HFFc6 (cell line): ENCODE data around the gene CENPC. TPM values are rescaled to one million over a fixed set of nuclear protein-coding genes. Genes with fewer than 3 reads are reported as not detected.

Source experiments
- DNase-seq: peaks from one replicate; pipeline ENCODE4 v3.0.0-alpha.2; 2018
- H3K27ac Mint-ChIP-seq: 2 replicates; pipeline ENCODE4 v1.8.0; 2020; ENCODE audit warnings: mild to moderate bottlenecking, mixed read lengths
- H3K27me3 Mint-ChIP-seq: 2 replicates; pipeline ENCODE4 v1.8.0; 2021; ENCODE audit warnings: mild to moderate bottlenecking, moderate library complexity, mixed read lengths; ENCODE audit not compliant: insufficient read depth
- H3K36me3 Mint-ChIP-seq: 2 replicates; pipeline ENCODE4 v1.8.0; 2021; ENCODE audit warnings: low read depth, mixed read lengths
- H3K4me1 Mint-ChIP-seq: 2 replicates; pipeline ENCODE4 v1.8.0; 2020; ENCODE audit warnings: low read depth, mixed read lengths
- H3K4me3 Mint-ChIP-seq: 2 replicates; pipeline ENCODE4 v1.8.0; 2020; ENCODE audit warnings: mild to moderate bottlenecking, moderate library complexity, mixed read lengths
- H3K9me3 Mint-ChIP-seq: 2 replicates; pipeline ENCODE4 v1.8.0; 2020; ENCODE audit warnings: mild to moderate bottlenecking, mixed read lengths
- CTCF ChIP-seq: fragments of 200-600 bp; sonication (generic); IDR thresholded peaks from 2 replicates; pipeline ENCODE4 v1.5.0; 2021; ENCODE audit warnings: antibody characterized with exemption, mild to moderate bottlenecking
- total RNA-seq, 6 experiments: library from RNA; stranded (reverse); fragmentation: NEBNext Ultra II Directional; extraction: Animal tissue kit (Norgen Biotek cat#: 25700); gene quantifications; 2 replicates in 1 of 6; 3 replicates in 5 of 6; pipeline ENCODE4 v1.2.3, GENCODE V29; 2021

CENPC gene
- total RNA-seq, 6 experiments from 2014 or later, result 8.0 to 9.4 (median 9.0) TPM

GRCh38 chr4:67466751-67467150 lies 78.6 kb downstream of the CENPC start:
- TF ChIP-seq CTCF, result no peak
- H3K27me3 Mint-ChIP-seq, result no peaks in the 10 kb centered on the region

GRCh38 chr4:67465763-67466052 lies 79.6 kb downstream of the CENPC start:
- H3K4me3 Mint-ChIP-seq, result no peak overlapping the region
- TF ChIP-seq CTCF, result no peak
- H3K27me3 Mint-ChIP-seq, result no peaks in the 10 kb centered on the region
- H3K9me3 Mint-ChIP-seq, result no peaks in the 10 kb centered on the region
- DNase-seq, result no peak
- H3K36me3 Mint-ChIP-seq, result peaks cover 3% of the 10 kb centered on the region; the same call in 1 of the 2 replicates
- H3K4me1 Mint-ChIP-seq, result peaks cover 10% of the 10 kb centered on the region; the same call in 1 of the 2 replicates
- H3K27ac Mint-ChIP-seq, result no peak overlapping the region

More at GRCh38 chr4:67466751-67467150, 78.6 kb downstream of the CENPC start:
- peaks cover 8% of the 10 kb centered on the region; the same call in 1 of the 2 replicates for H3K36me3 Mint-ChIP-seq
- H3K27ac Mint-ChIP-seq, result peak overlapping the region; percentile 13; the same call in 1 of the 2 replicates
- peaks cover 8% of the 10 kb centered on the region; the same call in 1 of the 2 replicates for H3K4me1 Mint-ChIP-seq
- no peak for DNase-seq
- no peaks in the 10 kb centered on the region for H3K9me3 Mint-ChIP-seq
- no peak overlapping the region for H3K4me3 Mint-ChIP-seq

- Mint-ChIP-seq H3K4me1 (peaks cover 15% of the 10 kb centered on the region; the same call in 1 of the 2 replicates), H3K4me3 (no peak overlapping the region), H3K27ac (peak overlapping the region; percentile 12; the same call in 1 of the 2 replicates), H3K27me3 (no peaks in the 10 kb centered on the region), H3K36me3 (no peaks in the 10 kb centered on the region), H3K9me3 (no peaks in the 10 kb centered on the region)
- DNase-seq, result peak; percentile 10
- no peak for TF ChIP-seq CTCF
These were observed 80.1 kb downstream of the CENPC start for GRCh38 chr4:67465032-67465762.

- H3K27me3 Mint-ChIP-seq, result no peaks in the 10 kb centered on the region
- no peaks in the 10 kb centered on the region for H3K9me3 Mint-ChIP-seq
- no peak overlapping the region for H3K4me3 Mint-ChIP-seq
- no peak for TF ChIP-seq CTCF
- H3K27ac Mint-ChIP-seq, result no peak overlapping the region
- H3K36me3 Mint-ChIP-seq, result peaks cover 14% of the 10 kb centered on the region
- DNase-seq, result no peak
- H3K4me1 Mint-ChIP-seq, result peaks cover 13% of the 10 kb centered on the region; the same call in 1 of the 2 replicates
These were observed 84.7 kb downstream of the CENPC start for GRCh38 chr4:67460574-67460973.

GRCh38 chr4:67459164-67459563 lies 86.1 kb downstream of the CENPC start:
- peaks cover 7% of the 10 kb centered on the region; the same call in 1 of the 2 replicates for H3K4me1 Mint-ChIP-seq
- H3K36me3 Mint-ChIP-seq, result peaks cover 14% of the 10 kb centered on the region
- DNase-seq, result no peak
- no peak overlapping the region for H3K27ac Mint-ChIP-seq
- H3K4me3 Mint-ChIP-seq, result no peak overlapping the region
- no peaks in the 10 kb centered on the region for H3K27me3 Mint-ChIP-seq
- no peaks in the 10 kb centered on the region for H3K9me3 Mint-ChIP-seq
- TF ChIP-seq CTCF, result no peak
